NCI-H1105 (cell line): ENCODE measurements around the gene OGFOD1.
A peak's percentile ranks its signal among the peaks of the same experiment; 100 is the strongest.
"Not testable (repeated sequence)": the region's sequence is repeated elsewhere in the genome, so short reads cannot be mapped to it uniquely, and the experiment has no call there.

Source experiments
- DNase-seq: peaks from one replicate; lab custom pipeline; 2025; lab: John Stamatoyannopoulos, UW

The OGFOD1 gene

GRCh38 chr16:56480776-56481467, 29.6 kb downstream of the OGFOD1 start:
- no peak for DNase-seq

- DNase-seq: no peak
Observed at GRCh38 chr16:56481468-56482122, 30.2 kb downstream of the OGFOD1 start.

- no peak for DNase-seq
Observed at GRCh38 chr16:56482683-56483236, 31.4 kb downstream of the OGFOD1 start.

- DNase-seq: no peak
Observed at GRCh38 chr16:56483394-56483793, 32.0 kb downstream of the OGFOD1 start.

- DNase-seq: no peak
Observed at GRCh38 chr16:56488035-56488434, 36.7 kb downstream of the OGFOD1 start.

- DNase-seq: not testable (repeated sequence)
Observed at GRCh38 chr16:56488868-56489267, 37.5 kb downstream of the OGFOD1 start.

GRCh38 chr16:56491657-56492261, 40.4 kb downstream of the OGFOD1 start:
- DNase-seq: no peak

- no peak for DNase-seq
Observed at GRCh38 chr16:56493126-56493525, 41.8 kb downstream of the OGFOD1 start.

GRCh38 chr16:56493815-56494214, 42.5 kb downstream of the OGFOD1 start:
- no peak for DNase-seq

- DNase-seq: no peak
Observed at GRCh38 chr16:56505181-56505580, 53.8 kb downstream of the OGFOD1 start.

- no peak for DNase-seq
Observed at GRCh38 chr16:56506941-56507340, 55.6 kb downstream of the OGFOD1 start.

- no peak for DNase-seq
Observed at GRCh38 chr16:56510544-56510943, 59.2 kb downstream of the OGFOD1 start.

- no peak for DNase-seq
Observed at GRCh38 chr16:56512025-56512424, 60.7 kb downstream of the OGFOD1 start.

GRCh38 chr16:56513091-56513490, 61.7 kb downstream of the OGFOD1 start:
- DNase-seq: no peak

- peak; percentile 12 for DNase-seq
Observed at GRCh38 chr16:56513972-56514371, 62.6 kb downstream of the OGFOD1 start.

GRCh38 chr16:56514845-56515244, 63.5 kb downstream of the OGFOD1 start:
- DNase-seq: no peak

- no peak for DNase-seq
Observed at GRCh38 chr16:56515665-56516064, 64.3 kb downstream of the OGFOD1 start.

GRCh38 chr16:56517206-56517605, 65.9 kb downstream of the OGFOD1 start:
- DNase-seq: no peak

- DNase-seq: no peak
Observed at GRCh38 chr16:56518425-56518824, 67.1 kb downstream of the OGFOD1 start.

- DNase-seq: peak; percentile 91
Observed at GRCh38 chr16:56519459-56520250, 68.3 kb downstream of the OGFOD1 start, which contains the start of gene BBS2. BBS2 (minus strand) TSS chr16:56520024; CDS start chr16:56519862, 162 bp downstream.

GRCh38 chr16:56520251-56520577, 68.9 kb downstream of the OGFOD1 start:
- no peak for DNase-seq

GRCh38 chr16:56525236-56525635, 73.9 kb downstream of the OGFOD1 start:
- DNase-seq: no peak
